Neural progenitor cell (in vitro differentiated cells): ENCODE data around the gene UGT1A8. TPM values are rescaled to one million over a fixed set of nuclear protein-coding genes. Genes with fewer than 3 reads are reported as not detected.

ENCODE experiments used
- DNase-seq: peaks from one replicate; pipeline ENCODE4 v3.0.0-alpha.2; 2016; ENCODE audit warnings: low spot score
- H2AFZ ChIP-seq: fragments of 200-600 bp; sonication (generic); replicated peaks from 2 replicates; pipeline ENCODE4 v1.6.1; 2016; ENCODE audit warnings: antibody characterized with exemption
- H3F3A ChIP-seq: fragments of 200-600 bp; sonication (generic); 2 replicates; pipeline ENCODE4 v1.6.1; 2016; ENCODE audit warnings: antibody characterized with exemption, low read depth
- H3K27ac ChIP-seq: fragments of 200-600 bp; sonication (generic); 2 replicates; pipeline ENCODE4 v1.5.1; 2016; ENCODE audit warnings: mild to moderate bottlenecking
- H3K27me3 ChIP-seq: fragments of 200-600 bp; sonication (generic); 2 replicates; pipeline ENCODE4 v1.6.1; 2016; ENCODE audit warnings: mild to moderate bottlenecking, moderate library complexity
- H3K36me3 ChIP-seq: fragments of 200-600 bp; sonication (generic); 2 replicates; pipeline ENCODE4 v1.5.1; 2016
- H3K4me1 ChIP-seq: fragments of 200-600 bp; sonication (generic); 2 replicates; pipeline ENCODE4 v1.6.1; 2016; ENCODE audit warnings: mixed run types
- H3K4me2 ChIP-seq: fragments of 200-600 bp; sonication (generic); 2 replicates; pipeline ENCODE4 v1.6.1; 2016
- H3K4me3 ChIP-seq: fragments of 200-600 bp; sonication (generic); 2 replicates; pipeline ENCODE4 v1.5.1; 2016
- H3K79me2 ChIP-seq: fragments of 200-600 bp; sonication (generic); 2 replicates; pipeline ENCODE4 v1.6.1; 2016; ENCODE audit warnings: low read depth
- H3K9ac ChIP-seq: fragments of 200-600 bp; sonication (generic); 2 replicates; pipeline ENCODE4 v1.6.1; 2016
- H3K9me3 ChIP-seq: fragments of 200-600 bp; sonication (generic); 2 replicates; pipeline ENCODE4 v1.5.1; 2016; ENCODE audit warnings: low read depth
- H4K20me1 ChIP-seq: fragments of 200-600 bp; sonication (generic); 2 replicates; pipeline ENCODE4 v1.6.1; 2016; ENCODE audit warnings: low read depth
- H3K27ac Mint-ChIP-seq: 3 replicates; pipeline ENCODE4 v1.8.0; 2021; ENCODE audit warnings: mixed read lengths
- H3K27me3 Mint-ChIP-seq: 2 replicates; pipeline ENCODE4 v1.8.0; 2022; ENCODE audit warnings: low read depth, mild to moderate bottlenecking, inconsistent platforms, moderate library complexity, mixed read lengths; ENCODE audit not compliant: insufficient read depth
- H3K36me3 Mint-ChIP-seq: 3 replicates; pipeline ENCODE4 v1.8.0; 2021; ENCODE audit warnings: mixed read lengths
- H3K4me1 Mint-ChIP-seq: 3 replicates; pipeline ENCODE4 v1.8.0; 2021; ENCODE audit warnings: mixed read lengths
- H3K4me3 Mint-ChIP-seq: 3 replicates; pipeline ENCODE4 v1.8.0; 2021; ENCODE audit warnings: mild to moderate bottlenecking, moderate library complexity, mixed read lengths
- H3K9me3 Mint-ChIP-seq: 3 replicates; pipeline ENCODE4 v1.8.0; 2020; ENCODE audit warnings: mixed read lengths
- CTCF ChIP-seq: fragments of 200-600 bp; sonication (generic); IDR thresholded peaks from 2 replicates; pipeline ENCODE4 v1.5.1; 2017; ENCODE audit warnings: antibody characterized with exemption, mild to moderate bottlenecking
- EZH2 ChIP-seq: fragments of 200-600 bp; sonication (generic); IDR thresholded peaks from 2 replicates; pipeline ENCODE4 v1.6.1; 2017; ENCODE audit warnings: antibody characterized with exemption, mild to moderate bottlenecking, moderate library complexity
- EZH2phosphoT487 ChIP-seq: fragments of 200-600 bp; sonication (generic); IDR thresholded peaks from 2 replicates; pipeline ENCODE4 v1.6.1; 2017; ENCODE audit warnings: antibody characterized with exemption
- total RNA-seq: library from RNA; depleted of rRNA; stranded (reverse); fragments of >200 nt; gene quantifications from 2 replicates; pipeline ENCODE4 v1.2.3, GENCODE V29; 2015; ENCODE audit warnings: low replicate concordance

The UGT1A8 gene
- total RNA-seq, 1 donor from 2014 or later: not detected

- no peak for TF ChIP-seq EZH2phosphoT487
- no peak for TF ChIP-seq CTCF
- TF ChIP-seq EZH2: no peak
- H3K4me1 ChIP-seq: no peaks in the 10 kb centered on the region
These were observed 54.1 kb downstream of the UGT1A8 start, which contains the start of gene UGT1A9 for GRCh38 chr2:233671290-233672161. Gene UGT1A9, plus strand, starts transcription at chr2:233671898. Its CDS starts 37 bp downstream, at chr2:233671935.

GRCh38 chr2:233672886-233673285 is 55.5 kb downstream of the UGT1A8 start:
- Mint-ChIP-seq H3K36me3 (no peaks in the 10 kb centered on the region), H3K4me3 (no peak overlapping the region), H3K27me3 (peaks cover 2% of the 10 kb centered on the region), H3K4me1 (no peaks in the 10 kb centered on the region), H3K9me3 (no peaks in the 10 kb centered on the region), H3K27ac (no peak overlapping the region)
- Histone ChIP-seq H3K4me1 (no peaks in the 10 kb centered on the region), H3K27ac (no peak overlapping the region), H3K79me2 (no peaks in the 10 kb centered on the region), H3K4me2 (no peak overlapping the region), H3K27me3 (no peaks in the 10 kb centered on the region), H2AFZ (no peak overlapping the region), H3K4me3 (no peak overlapping the region), H3K36me3 (no peaks in the 10 kb centered on the region), H3F3A (no peaks in the 10 kb centered on the region), H3K9me3 (no peaks in the 10 kb centered on the region), H4K20me1 (no peaks in the 10 kb centered on the region), H3K9ac (no peak overlapping the region)
- TF ChIP-seq EZH2phosphoT487 (no peak), CTCF (no peak)
- DNase-seq: no peak

More at GRCh38 chr2:233671290-233672161, 54.1 kb downstream of the UGT1A8 start, which contains the start of gene UGT1A9:
- H3K27ac Mint-ChIP-seq: no peak within 1 kb of the TSS
- Histone ChIP-seq H4K20me1 (no peaks in the 10 kb centered on the region), H3K4me3 (no peak within 1 kb of the TSS), H3F3A (no peaks in the 10 kb centered on the region), H3K36me3 (no peaks in the 10 kb centered on the region), H3K4me2 (no peak within 1 kb of the TSS), H3K9me3 (no peaks in the 10 kb centered on the region), H3K79me2 (no peaks in the 10 kb centered on the region), H3K9ac (no peak within 1 kb of the TSS), H3K27ac (no peak within 1 kb of the TSS), H2AFZ (no peak within 1 kb of the TSS), H3K27me3 (no peaks in the 10 kb centered on the region)
- H3K27me3 Mint-ChIP-seq: peaks cover 2% of the 10 kb centered on the region
- DNase-seq: no peak
- no peaks in the 10 kb centered on the region for H3K36me3 Mint-ChIP-seq
- no peak within 1 kb of the TSS for H3K4me3 Mint-ChIP-seq
- H3K9me3 Mint-ChIP-seq: no peaks in the 10 kb centered on the region
- no peaks in the 10 kb centered on the region for H3K4me1 Mint-ChIP-seq

DNA sequence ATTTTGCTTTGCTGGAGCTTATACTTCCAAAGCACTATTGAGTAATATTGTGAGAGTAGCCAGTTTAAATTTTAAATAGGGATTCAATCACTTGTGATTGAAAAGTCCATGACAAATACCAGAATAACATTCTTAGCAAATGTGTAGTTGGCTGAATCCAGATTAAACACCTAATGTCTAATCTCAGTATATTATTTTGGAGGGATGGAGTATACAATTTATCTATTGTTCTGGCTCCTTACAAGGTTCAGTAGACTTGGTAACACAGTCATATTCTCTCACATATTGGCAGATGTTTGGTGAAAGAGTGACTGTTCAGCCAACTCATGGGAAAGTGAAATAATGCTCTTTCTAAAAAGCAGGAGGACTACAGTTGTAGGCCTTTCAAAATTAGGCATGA is 56.5 kb downstream of the UGT1A8 start:
- Mint-ChIP-seq H3K27ac (no peak overlapping the region), H3K9me3 (no peaks in the 10 kb centered on the region), H3K4me3 (no peak overlapping the region), H3K27me3 (peaks cover 2% of the 10 kb centered on the region), H3K36me3 (no peaks in the 10 kb centered on the region), H3K4me1 (no peaks in the 10 kb centered on the region)
- no peaks in the 10 kb centered on the region for H3K27me3 ChIP-seq
- H3K9me3 ChIP-seq: no peaks in the 10 kb centered on the region
- no peaks in the 10 kb centered on the region for H3F3A ChIP-seq
- no peak overlapping the region for H3K27ac ChIP-seq
- H2AFZ ChIP-seq: no peak overlapping the region
- H4K20me1 ChIP-seq: no peaks in the 10 kb centered on the region
- TF ChIP-seq CTCF (no peak), EZH2 (no peak), EZH2phosphoT487 (no peak)
- no peak overlapping the region for H3K9ac ChIP-seq
- H3K4me1 ChIP-seq: no peaks in the 10 kb centered on the region
- no peaks in the 10 kb centered on the region for H3K36me3 ChIP-seq
- no peak overlapping the region for H3K4me2 ChIP-seq
- no peaks in the 10 kb centered on the region for H3K79me2 ChIP-seq
- no peak overlapping the region for H3K4me3 ChIP-seq
- DNase-seq: no peak
